Small intestine (tissue), 7 donors: ENCODE results near the gene HOXA6. TPM values are rescaled to one million over a fixed set of nuclear protein-coding genes. Genes with fewer than 3 reads are reported as not detected.

ENCODE experiments used
- DNase-seq, 2 donors: peaks; one replicate each; pipeline versions ENCODE4 v3.0.0 to v3.0.0-alpha.2; 2013
- FAIRE-seq: peaks from 2 replicates; lab custom pipeline; 2012; peaks lifted over from hg19 to GRCh38; lab: Jason Lieb, UNC
- H3K27ac ChIP-seq, 3 donors: one replicate each; pipeline ENCODE4 v1.5.1; 2013; ENCODE audit warnings: low read length in 2 of 3, mild to moderate bottlenecking in 2 of 3, control low read depth in 1 of 3, inconsistent platforms in 1 of 3, low read depth in 1 of 3, moderate library complexity in 1 of 3
- H3K27me3 ChIP-seq, 3 donors: one replicate each; pipeline ENCODE4 v1.6.1; 2013; ENCODE audit warnings: low read length in 3 of 3, inconsistent platforms in 1 of 3; ENCODE audit not compliant: control insufficient read depth in 3 of 3, insufficient read depth in 3 of 3
- H3K36me3 ChIP-seq, 3 donors: one replicate each; pipeline ENCODE4 v1.6.1; 2013; ENCODE audit warnings: low read length in 3 of 3, inconsistent platforms in 1 of 3, low read depth in 1 of 3, mild to moderate bottlenecking in 1 of 3, moderate library complexity in 1 of 3; ENCODE audit not compliant: control insufficient read depth in 3 of 3, insufficient read depth in 2 of 3
- H3K4me1 ChIP-seq, 3 donors: one replicate each; pipeline ENCODE4 v1.6.1; 2013; ENCODE audit warnings: low read length in 2 of 3, inconsistent platforms in 1 of 3, low read depth in 1 of 3, mild to moderate bottlenecking in 1 of 3, moderate library complexity in 1 of 3; ENCODE audit not compliant: control insufficient read depth in 3 of 3, insufficient read depth in 2 of 3
- H3K4me3 ChIP-seq, 3 donors: one replicate each; pipeline ENCODE4 v1.5.1; 2013; ENCODE audit warnings: low read length in 3 of 3, control low read depth in 1 of 3, inconsistent platforms in 1 of 3, low read depth in 1 of 3, mild to moderate bottlenecking in 1 of 3, moderate library complexity in 1 of 3
- H3K9me3 ChIP-seq, 2 donors: one replicate each; pipeline ENCODE4 v1.6.1; 2013; ENCODE audit warnings: low read depth in 1 of 2, low read length in 1 of 2; ENCODE audit not compliant: control insufficient read depth in 2 of 2, insufficient read depth in 1 of 2
- WGBS, 3 donors: extraction: QIAGEN DNeasy Blood & Tissue Kit; methylation state at CpG; one replicate each; pipeline ENCODE4 v1.1.7; 2013; 5-methylcytosine and 5-hydroxymethylcytosine counted together
- polyA plus RNA-seq, 4 donors: library from polyadenylated mRNA; stranded (reverse) in 3 of 4; unstranded in 1 of 4; fragments of 200-250 nt in 3 of 4; fragments of 120-200 nt in 1 of 4; gene quantifications; one replicate each; pipeline versions ENCODE4 v1.2.1 to v1.2.3, GENCODE V29; 2013
- donor health status: healthy with polysubstance abuse.
- donor health status: control.
- donor health status: control.
- donor health status: Bipolar disorder and iron deficiency.
- donor health status: healthy.

Gene HOXA6
- polyA plus RNA-seq, 4 donors: 0.46 to 29.7 (median 0.81) TPM; not detected in 1

GRCh38 chr7:27104341-27105058 lies 43.1 kb downstream of the HOXA6 start:
- peaks cover 5 to 87% (median 11%) of the 10 kb centered on the region in 3 donors for H3K27me3 ChIP-seq

GRCh38 chr7:27103489-27104226 lies 43.9 kb downstream of the HOXA6 start:
- Histone ChIP-seq H3K27ac (peak overlapping the region; percentile 34 to 87 (median 73)), H3K9me3 (no peaks in the 10 kb centered on the region), H3K27me3 (peaks cover 5 to 85% (median 13%) of the 10 kb centered on the region in 3 donors), H3K4me1 (peaks cover 2 to 8% (median 2%) of the 10 kb centered on the region in 3 donors), H3K4me3 (peak overlapping the region in 1 of 3 donors; percentile 29), H3K36me3 (peaks cover 0 to 24% (median 0%) of the 10 kb centered on the region in 3 donors)
- WGBS, 3 donors: 27 to 46% (median 30%) methylated on average over 35 of the region's 35 CpGs
- peak in 1 of 2 donors; percentile 48 for DNase-seq
- FAIRE-seq: no peak

More at GRCh38 chr7:27104341-27105058, 43.1 kb downstream of the HOXA6 start:
- Histone ChIP-seq H3K4me1 (peaks cover 2 to 16% (median 3%) of the 10 kb centered on the region in 3 donors), H3K36me3 (peaks cover 0 to 25% (median 0%) of the 10 kb centered on the region in 3 donors), H3K4me3 (peak overlapping the region in 1 of 3 donors; percentile 29), H3K27ac (peak overlapping the region in 2 of 3 donors; percentile 73 to 87), H3K9me3 (no peaks in the 10 kb centered on the region)
- 55 to 78% (median 67%) methylated on average over 13 of the region's 13 CpGs for WGBS, 3 donors
- no peak for FAIRE-seq
- peak in 1 of 2 donors; percentile 29 for DNase-seq

GRCh38 chr7:27102581-27103442 lies 44.8 kb downstream of the HOXA6 start, which contains the start of gene HOXA2:
TSS of gene HOXA2 (minus strand) at chr7:27102683. CDS start at chr7:27102500, 183 bp downstream.
- H3K4me1 ChIP-seq: peaks cover 2 to 7% (median 2%) of the 10 kb centered on the region in 3 donors
- WGBS, 3 donors: 8 to 13% (median 9%) methylated on average over 29 of the region's 29 CpGs
- H3K4me3 ChIP-seq: peak within 1 kb of the TSS; percentile 10 to 45 (median 17)
- FAIRE-seq (no peak), DNase-seq (peak in 1 of 2 donors; percentile 60)
- H3K9me3 ChIP-seq: no peaks in the 10 kb centered on the region
- H3K36me3 ChIP-seq: peaks cover 0 to 22% (median 0%) of the 10 kb centered on the region in 3 donors
- peak within 1 kb of the TSS; percentile 59 to 87 (median 73) for H3K27ac ChIP-seq
- peaks cover 5 to 87% (median 13%) of the 10 kb centered on the region in 3 donors for H3K27me3 ChIP-seq

GRCh38 chr7:27101957-27102580 lies 45.5 kb downstream of the HOXA6 start:
- H3K27me3 ChIP-seq: peaks cover 5 to 87% (median 14%) of the 10 kb centered on the region in 3 donors

GRCh38 chr7:27101171-27101956 lies 46.2 kb downstream of the HOXA6 start:
- Histone ChIP-seq H3K27me3 (peaks cover 5 to 89% (median 14%) of the 10 kb centered on the region in 3 donors), H3K36me3 (peaks cover 0 to 17% (median 0%) of the 10 kb centered on the region in 3 donors), H3K4me1 (peaks cover 2 to 13% (median 2%) of the 10 kb centered on the region in 3 donors), H3K27ac (peak overlapping the region; percentile 59 to 87 (median 73)), H3K9me3 (no peaks in the 10 kb centered on the region), H3K4me3 (peak overlapping the region in 2 of 3 donors; percentile 4 to 45)
- 39 to 49% (median 48%) methylated on average over 25 of the region's 25 CpGs for WGBS, 3 donors
- FAIRE-seq (no peak), DNase-seq (peak in 1 of 2 donors; percentile 67)

More at GRCh38 chr7:27101957-27102580, 45.5 kb downstream of the HOXA6 start:
- H3K36me3 ChIP-seq: peaks cover 0 to 18% (median 0%) of the 10 kb centered on the region in 3 donors
- H3K4me3 ChIP-seq: peak overlapping the region; percentile 10 to 45 (median 17)
- no peaks in the 10 kb centered on the region for H3K9me3 ChIP-seq
- whole genome bisulfite sequencing, 3 donors: 5% methylated on average over 33 to 39 of the region's 39 CpGs
- peak overlapping the region; percentile 59 to 87 (median 73) for H3K27ac ChIP-seq
- DNase-seq (peak in 1 of 2 donors; percentile 63), FAIRE-seq (no peak)
- peaks cover 2 to 11% (median 2%) of the 10 kb centered on the region in 3 donors for H3K4me1 ChIP-seq

- FAIRE-seq (no peak), DNase-seq (no peak)
- H3K27ac ChIP-seq: peak overlapping the region; percentile 33 to 87 (median 73)
- H3K4me3 ChIP-seq: peak overlapping the region in 1 of 3 donors; percentile 45
- H3K27me3 ChIP-seq: peaks cover 5 to 90% (median 14%) of the 10 kb centered on the region in 3 donors
- H3K9me3 ChIP-seq: no peaks in the 10 kb centered on the region
- 55 to 76% (median 73%) methylated on average over 8 of the region's 8 CpGs for WGBS, 3 donors
- peaks cover 0 to 15% (median 0%) of the 10 kb centered on the region in 3 donors for H3K36me3 ChIP-seq
- peaks cover 2 to 13% (median 2%) of the 10 kb centered on the region in 3 donors for H3K4me1 ChIP-seq
These were observed 46.8 kb downstream of the HOXA6 start for GRCh38 chr7:27100694-27101170.
